Cardiac muscle cell (in vitro differentiated cells and primary cell): ENCODE results near the gene SCD5. TPM values are rescaled to one million over a fixed set of nuclear protein-coding genes. Genes with fewer than 3 reads are reported as not detected.
A peak's percentile ranks its signal among the peaks of the same experiment; 100 is the strongest.

Source experiments
- DNase-seq, 2 donors: peaks; one replicate each; pipeline versions ENCODE4 v3.0.0 to v3.0.0-alpha.2; 2010 to 2017; ENCODE audit warnings: low read depth in 1 of 2, low spot score in 1 of 2
- H3K27ac ChIP-seq: fragments of 200-600 bp; sonication (generic); 2 replicates; pipeline ENCODE4 v1.5.1; 2016
- H3K27me3 ChIP-seq: fragments of 200-600 bp; sonication (generic); 2 replicates; pipeline ENCODE4 v1.6.0; 2016; ENCODE audit warnings: control low read depth
- H3K36me3 ChIP-seq: fragments of 200-600 bp; sonication (generic); 2 replicates; pipeline ENCODE4 v1.5.1; 2016; ENCODE audit warnings: control low read depth
- H3K4me1 ChIP-seq: fragments of 200-600 bp; sonication (generic); 2 replicates; pipeline ENCODE4 v1.8.1; 2017; ENCODE audit warnings: low read depth, mild to moderate bottlenecking, mixed run types
- H3K4me3 ChIP-seq: fragments of 200-600 bp; sonication (generic); 2 replicates; pipeline ENCODE4 v1.5.1; 2016; ENCODE audit warnings: mild to moderate bottlenecking
- H3K9me3 ChIP-seq: fragments of 200-600 bp; sonication (generic); 2 replicates; pipeline ENCODE4 v1.5.1; 2017; ENCODE audit warnings: low read depth, mild to moderate bottlenecking, control low read depth
- CTCF ChIP-seq: IDR thresholded peaks from 2 replicates; pipeline ENCODE4 v1.5.1; 2012; ENCODE audit warnings: low read depth, mild to moderate bottlenecking, low read length
- polyA plus RNA-seq: library from polyadenylated mRNA; unstranded; fragments of >200 nt; fragmentation: Nextera tagmentation; extraction: Ambion mirVana; gene quantifications from 2 replicates; pipeline ENCODE4 v1.2.1, GENCODE V29; 2016
- total RNA-seq: library from RNA; depleted of rRNA; stranded (reverse); fragments of >200 nt; gene quantifications from 2 replicates; pipeline ENCODE4 v1.2.3, GENCODE V29; 2016

SCD5 gene
- total and polyA plus RNA-seq, 2 experiments from 2014 or later, result 3.7 to 4.7 TPM

- TF ChIP-seq CTCF, result no peak
- Histone ChIP-seq H3K27ac (no peak overlapping the region), H3K4me3 (no peak overlapping the region), H3K27me3 (peaks cover 4% of the 10 kb centered on the region), H3K9me3 (no peaks in the 10 kb centered on the region), H3K36me3 (no peaks in the 10 kb centered on the region), H3K4me1 (no peaks in the 10 kb centered on the region)
- no peak for DNase-seq
These were observed 103.7 kb downstream of the SCD5 start for GRCh38 chr4:82694892-82695291.

DNA sequence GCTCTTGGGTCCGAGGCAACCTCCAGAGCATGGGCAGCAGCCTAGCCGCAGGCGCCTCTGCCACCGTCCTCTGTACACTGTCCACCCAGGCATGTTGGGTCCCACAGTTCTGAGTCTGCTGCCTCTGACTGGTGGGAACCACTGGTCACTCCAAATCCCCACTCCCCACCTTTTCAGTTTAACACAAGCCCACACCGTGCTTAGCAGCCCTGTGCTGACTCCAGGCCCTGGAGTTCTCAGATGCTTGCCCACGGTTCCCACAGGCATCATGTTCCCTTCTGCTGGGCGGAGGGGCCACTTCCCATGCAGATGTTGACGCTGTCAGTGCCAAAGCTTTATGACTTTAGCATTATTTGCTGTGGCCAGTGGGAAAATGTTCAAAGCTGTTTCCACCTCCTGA is 104.5 kb downstream of the SCD5 start:
- no peak for DNase-seq
- no peaks in the 10 kb centered on the region for H3K36me3 ChIP-seq
- H3K4me3 ChIP-seq, result no peak overlapping the region
- H3K9me3 ChIP-seq, result no peaks in the 10 kb centered on the region
- peaks cover 4% of the 10 kb centered on the region for H3K27me3 ChIP-seq
- TF ChIP-seq CTCF, result no peak
- no peak overlapping the region for H3K27ac ChIP-seq
- H3K4me1 ChIP-seq, result no peaks in the 10 kb centered on the region

DNA sequence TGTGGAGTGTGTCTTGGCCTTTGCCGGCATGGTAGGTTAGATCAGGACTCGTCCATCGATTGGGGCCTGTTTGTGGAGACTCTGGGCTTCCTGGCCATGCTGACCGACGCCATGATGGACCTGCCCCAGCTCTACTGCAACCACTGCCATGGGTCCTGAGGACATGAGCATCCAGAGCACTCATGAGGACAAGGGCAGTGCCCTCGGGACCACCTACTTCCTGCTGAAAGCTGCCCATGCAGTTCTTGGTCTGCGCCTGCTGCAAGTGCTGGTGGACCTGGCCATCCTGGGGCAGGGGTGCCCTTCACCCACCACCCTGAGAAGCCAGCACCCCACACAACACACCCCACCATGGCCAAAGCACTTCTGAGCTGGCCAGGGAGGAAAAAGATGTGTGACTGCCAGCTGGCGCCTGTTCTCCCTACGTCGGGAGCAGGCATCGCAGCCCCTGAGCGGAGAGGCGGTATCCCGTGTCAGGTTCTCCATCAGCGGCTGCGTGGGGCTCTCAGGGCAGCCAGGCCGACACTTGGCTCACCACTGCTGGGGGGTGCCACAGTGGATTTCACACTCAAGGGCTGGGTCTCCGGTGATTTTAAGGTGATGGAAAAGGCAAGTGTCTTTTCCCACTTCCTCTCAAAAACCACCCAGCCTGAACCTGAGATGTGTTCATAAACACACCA is 106.4 kb downstream of the SCD5 start:
- no peak for TF ChIP-seq CTCF
- H3K4me3 ChIP-seq, result no peak overlapping the region
- no peaks in the 10 kb centered on the region for H3K27me3 ChIP-seq
- no peaks in the 10 kb centered on the region for H3K9me3 ChIP-seq
- no peak overlapping the region for H3K27ac ChIP-seq
- peaks cover 14% of the 10 kb centered on the region for H3K4me1 ChIP-seq
- DNase-seq, result no peak
- H3K36me3 ChIP-seq, result no peaks in the 10 kb centered on the region

- H3K36me3 ChIP-seq, result no peaks in the 10 kb centered on the region
- no peak for DNase-seq
- peaks cover 16% of the 10 kb centered on the region for H3K4me1 ChIP-seq
- TF ChIP-seq CTCF, result no peak
- H3K27ac ChIP-seq, result no peak overlapping the region
- no peak overlapping the region for H3K4me3 ChIP-seq
- H3K27me3 ChIP-seq, result no peaks in the 10 kb centered on the region
- no peaks in the 10 kb centered on the region for H3K9me3 ChIP-seq
These were observed 107.2 kb downstream of the SCD5 start for GRCh38 chr4:82691431-82691830.

DNA sequence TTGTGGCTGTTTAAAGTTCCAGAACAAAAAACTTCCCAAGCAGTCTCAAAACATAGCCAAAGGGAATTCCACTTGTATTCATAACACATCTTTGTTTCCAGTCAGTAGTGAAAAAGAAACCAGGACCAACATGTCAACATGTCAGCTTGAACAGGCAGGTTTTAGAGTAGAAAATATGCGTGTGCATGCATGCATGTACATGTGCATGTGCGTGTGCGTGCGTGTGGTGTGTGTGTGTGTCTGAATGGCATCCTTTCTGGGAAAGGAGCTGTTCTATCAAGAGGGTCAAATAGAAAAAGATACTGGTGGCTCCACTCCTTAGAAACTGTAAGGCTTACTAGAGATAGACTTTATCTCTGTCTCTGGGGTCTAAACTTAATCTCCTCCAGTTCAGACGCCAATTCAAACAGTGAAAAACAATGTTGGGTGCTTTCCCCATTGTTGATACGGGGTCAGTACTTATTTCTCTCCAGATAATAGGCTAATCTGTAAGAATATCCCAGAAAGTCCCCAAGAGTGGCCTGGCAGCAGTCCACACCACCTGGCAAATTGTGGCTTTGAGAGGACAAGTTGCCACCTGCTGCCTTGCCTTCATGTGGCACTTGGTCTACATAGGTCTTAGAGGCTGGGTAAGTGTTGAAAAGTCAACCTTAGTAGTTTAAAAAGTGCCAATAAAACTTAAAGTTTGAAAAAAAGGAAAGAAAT is 110.4 kb downstream of the SCD5 start:
- no peak for TF ChIP-seq CTCF
- Histone ChIP-seq H3K4me3 (no peak overlapping the region), H3K9me3 (no peaks in the 10 kb centered on the region), H3K4me1 (peaks cover 16% of the 10 kb centered on the region), H3K36me3 (no peaks in the 10 kb centered on the region), H3K27me3 (no peaks in the 10 kb centered on the region), H3K27ac (peak overlapping the region; percentile 79)
- no peak for DNase-seq
